Fibroblast of the aortic adventitia (primary cell): ENCODE results near the gene C1orf52. TPM values are rescaled to one million over a fixed set of nuclear protein-coding genes. Genes with fewer than 3 reads are reported as not detected.

Experiments
- DNase-seq: peaks from one replicate; pipeline ENCODE4 v3.0.0-alpha.2; 2010; ENCODE audit warnings: low read depth
- H3K4me3 ChIP-seq: 2 replicates; pipeline ENCODE4 v1.5.1; 2011; ENCODE audit warnings: low read depth, mild to moderate bottlenecking, control low read depth, low read length, moderate library complexity
- CTCF ChIP-seq: IDR thresholded peaks from 2 replicates; pipeline ENCODE4 v1.5.1; 2011; ENCODE audit warnings: mild to moderate bottlenecking, low read length, control low read depth, inconsistent platforms; ENCODE audit not compliant: insufficient read depth
- total RNA-seq: library from RNA; depleted of rRNA; stranded (reverse); fragments of >200 nt; gene quantifications from 2 replicates; pipeline ENCODE4 v1.2.3, GENCODE V29; 2012; ENCODE audit warnings: low replicate concordance

C1orf52 gene
- total RNA-seq, 1 donor = 10.8 TPM

GRCh38 chr1:85274969-85275453 is 15.5 kb upstream of the C1orf52 start:
- no peak for TF ChIP-seq CTCF
- peak; percentile 76 for DNase-seq
- peak overlapping the region; percentile 85 for H3K4me3 ChIP-seq

GRCh38 chr1:85273397-85273796 is 13.9 kb upstream of the C1orf52 start:
- DNase-seq = no peak
- TF ChIP-seq CTCF = no peak
- no peak overlapping the region for H3K4me3 ChIP-seq

- no peak for TF ChIP-seq CTCF
- DNase-seq = no peak
- no peak overlapping the region for H3K4me3 ChIP-seq
Observed at GRCh38 chr1:85268801-85269585, 9.5 kb upstream of the C1orf52 start.

- DNase-seq = no peak
- H3K4me3 ChIP-seq = no peak overlapping the region
- TF ChIP-seq CTCF = no peak
Observed at GRCh38 chr1:85267313-85267712, 7.9 kb upstream of the C1orf52 start.

- TF ChIP-seq CTCF = no peak
- H3K4me3 ChIP-seq = no peak overlapping the region
- peak; percentile 38 for DNase-seq
Observed at GRCh38 chr1:85264150-85264549, 4.7 kb upstream of the C1orf52 start.

- TF ChIP-seq CTCF = no peak
- no peak for DNase-seq
- H3K4me3 ChIP-seq = no peak overlapping the region
Observed at GRCh38 chr1:85262985-85263384, 3.5 kb upstream of the C1orf52 start.
